ENCODE measurements around the gene MAT1A. TPM values are rescaled to one million over a fixed set of nuclear protein-coding genes. Genes with fewer than 3 reads are reported as not detected.
"Not testable (repeated sequence)": the region's sequence is repeated elsewhere in the genome, so short reads cannot be mapped to it uniquely, and the experiment has no call there.

Gene MAT1A
- total and polyA plus RNA-seq, 2 of the 8 experiments (the other 6 are each of a cell fraction or from before 2014, with no cell fraction given): 4.1 to 6.4 TPM

- not testable (repeated sequence) for H3K27ac ChIP-seq (ENCODE audit: low read depth, low read length); H3K79me2 ChIP-seq (ENCODE audit: control insufficient read depth in 1 of 2, insufficient read depth in 2 of 2, low read length in 2 of 2); H4K91ac ChIP-seq (replicated peaks; ENCODE audit: insufficient read length, low read length); H4K20me1 ChIP-seq (replicated peaks in 1 of 2; ENCODE audit: control insufficient read depth in 1 of 2, insufficient read depth in 2 of 2, low read length in 2 of 2); H3K14ac ChIP-seq (ENCODE audit: insufficient read length); H3K36me3 ChIP-seq (ENCODE audit: control insufficient read depth in 2 of 4, insufficient read depth in 4 of 4, low read length in 3 of 4); H3K4ac ChIP-seq (replicated peaks; ENCODE audit: insufficient read length, low read depth, low read length); H2BK5ac ChIP-seq (ENCODE audit: low read depth, low read length); H3K9ac ChIP-seq (replicated peaks in 1 of 4; ENCODE audit: extremely low read depth in 1 of 4, low read depth in 3 of 4, low read length in 3 of 4); H3K27me3 ChIP-seq (replicated peaks in 1 of 4; ENCODE audit: control insufficient read depth in 3 of 4, extremely low read depth in 1 of 4, insufficient read depth in 3 of 4, low read length in 3 of 4); H3K56ac ChIP-seq (replicated peaks; ENCODE audit: insufficient read length, low read depth, low read length); H3K9me3 ChIP-seq (ENCODE audit: insufficient read depth in 2 of 2, low read depth in 1 of 2, low read length in 1 of 2); H3K23ac ChIP-seq (ENCODE audit: insufficient read length); H2BK12ac ChIP-seq (ENCODE audit: low read depth, low read length); H2BK120ac ChIP-seq (replicated peaks; ENCODE audit: low read depth, low read length); H3K4me1 ChIP-seq (replicated peaks in 1 of 4; ENCODE audit: control insufficient read depth in 3 of 4, insufficient read depth in 4 of 4, low read length in 3 of 4); H2BK20ac ChIP-seq (ENCODE audit: low read length); H2AK5ac ChIP-seq (ENCODE audit: low read depth, low read length); H3K23me2 ChIP-seq (ENCODE audit: low read depth, low read length); H3K4me3 ChIP-seq (ENCODE audit: extremely low read depth in 1 of 4, insufficient read depth in 2 of 4, low read depth in 3 of 4, low read length in 4 of 4); H4K5ac ChIP-seq (ENCODE audit: insufficient read length, low read depth, low read length); H3K79me1 ChIP-seq (ENCODE audit: low read depth, low read length)
- ChIA-PET POLR2A (ENCODE audit: partially characterized antibody) (interaction anchor here (0.7 kb wide), 1 partner anchor 280 kb away, joined by 3 read pairs; no protein-coding TSS in a partner anchor), CTCF (ENCODE audit: partially characterized antibody) (interaction anchor here (0.6 to 1.7 kb wide), 6 partner anchors 18 to 187 kb away, joined by 3 to 5 read pairs (median 3); no protein-coding TSS in a partner anchor)
- FAIRE-seq: peak; percentile 94
- Histone ChIP-seq H2BK15ac (ENCODE audit: low read length) (0 out of 2 replicates have a peak overlapping the region, but pooled peaks have one; percentile 46), H4K8ac (ENCODE audit: extremely low read depth, insufficient read depth, low read length) (peak overlapping the region; percentile 88; the same call in 1 of the 2 replicates), H2AFZ (ENCODE audit: low read length) (peak overlapping the region; percentile 98), H3K4me2 (ENCODE audit: insufficient read depth in 1 of 2, low read depth in 2 of 2, low read length in 2 of 2) (peak overlapping the region; percentile 2 to 40; a peak in 3 of 4 replicates), H3K18ac (ENCODE audit: extremely low read depth, low read length) (peak overlapping the region; percentile 51)
- peak in 1 of 2 experiments; percentile 83 for DNase-seq (ENCODE audit: low read depth in 1 of 2, low spot score in 2 of 2)
- 13% methylated on average over 4 of the region's 4 CpGs; no CpG with 5 or more reads in 1 of the 2 experiments for WGBS, 2 experiments (ENCODE audit: extremely low coverage in 1 of 2, insufficient coverage in 1 of 2, insufficient read length in 1 of 2, insufficient replicate concordance in 2 of 2, low coverage in 1 of 2, low lambda C conversion rate in 2 of 2, missing lambda C conversion rate in 1 of 2)
- TF ChIP-seq POLR2A (IDR thresholded peaks at IDR 0.05; ENCODE audit: control extremely low read depth in 1 of 2, low read depth in 2 of 2, low read length in 2 of 2) (peak in 1 of 2 experiments; percentile 47; a peak in 2 of 3 replicates), RAD21 (IDR thresholded peaks at IDR 0.05 in 1 of 2, conservative IDR thresholded peaks at IDR 0.05 in 1 of 2; ENCODE audit: low read depth in 2 of 2, low read length in 2 of 2) (peak; percentile 74 to 77), TAF1 (IDR thresholded peaks at IDR 0.05; ENCODE audit: low read depth, low read length) (peak; percentile 44; the same call in 1 of the 2 replicates), TEAD4 (IDR thresholded peaks at IDR 0.05; ENCODE audit: low read depth, low read length) (peak; percentile 33; the same call in 1 of the 2 replicates), CTCF (IDR thresholded peaks at IDR 0.05; ENCODE audit: control extremely low read depth in 1 of 3, insufficient read depth in 1 of 3, low read depth in 1 of 3, low read length in 3 of 3) (peak; percentile 69 to 80 (median 75))
Observed at GRCh38 chr10:80256798-80257197, 32.7 kb downstream of the MAT1A start.
